HEK293 (cell line): ENCODE measurements around the gene EGR4.
A peak's percentile ranks its signal among the peaks of the same experiment; 100 is the strongest.

Experiments used
- CTCF ChIA-PET: fragments of 350-600 bp; formaldehyde crosslinking; extraction: SDS; loops from one replicate; lab custom pipeline; 2021; ENCODE audit warnings: antibody characterized with exemption; lab: Yijun Ruan, JAX
- POLR2A ChIA-PET: fragments of 300-600 bp; formaldehyde crosslinking; extraction: SDS; loops from one replicate; lab custom pipeline; 2020; ENCODE audit warnings: antibody characterized with exemption, inconsistent platforms; lab: Yijun Ruan, JAX
- H3K27ac ChIP-seq: fragments of 200-500 bp; sonication (Bioruptor generic); 2 replicates; pipeline ENCODE4 v1.5.1; 2014; ENCODE audit warnings: low read depth, low read length, control low read depth, inconsistent platforms; ENCODE audit errors: extremely low read depth
- H3K36me3 ChIP-seq, 2 experiments: fragments of 200-500 bp in 1 of 2; sonication (Bioruptor generic) in 1 of 2; 1 replicate in 1 of 2; 2 replicates in 1 of 2; pipeline ENCODE4 v1.5.1; 2014 to 2017; ENCODE audit warnings: inconsistent platforms in 2 of 2, low read length in 2 of 2; ENCODE audit not compliant: control insufficient read depth in 2 of 2, insufficient read depth in 1 of 2
- H3K4me1 ChIP-seq: fragments of 200-500 bp; sonication (Bioruptor generic); 2 replicates; pipeline ENCODE4 v1.5.1; 2014; ENCODE audit warnings: mild to moderate bottlenecking, low read length, inconsistent platforms; ENCODE audit not compliant: control insufficient read depth, insufficient read depth
- H3K4me3 ChIP-seq: 2 replicates; pipeline ENCODE4 v1.5.1; 2011; ENCODE audit warnings: low read depth, mild to moderate bottlenecking, control low read depth, low read length, moderate library complexity
- H3K9me3 ChIP-seq: fragments of 200-500 bp; sonication (Bioruptor generic); 2 replicates; pipeline ENCODE4 v1.5.1; 2014; ENCODE audit warnings: low read depth, low read length, inconsistent platforms; ENCODE audit not compliant: control insufficient read depth, insufficient read depth
- MEIS1 ChIP-seq: sonication (generic); formaldehyde crosslinking; IDR thresholded peaks from 2 replicates; pipeline ENCODE4 v1.8.1; 2022; ENCODE audit warnings: missing genetic modification reagents, mild to moderate bottlenecking, borderline replicate concordance
- PRDM10 ChIP-seq: fragments of 450-650 bp; formaldehyde crosslinking; IDR thresholded peaks from 2 replicates; pipeline ENCODE4 v1.5.1; 2016; ENCODE audit warnings: missing biosample characterization, missing genetic modification characterization
- ZBTB17 ChIP-seq: fragments of 450-650 bp; formaldehyde crosslinking; IDR thresholded peaks from 2 replicates; pipeline ENCODE4 v1.5.1; 2016; ENCODE audit warnings: missing biosample characterization, missing genetic modification characterization
- ZBTB26 ChIP-seq: fragments of 450-650 bp; formaldehyde crosslinking; optimal IDR thresholded peaks from 2 replicates; pipeline ENCODE3; 2016; ENCODE audit warnings: missing biosample characterization, mild to moderate bottlenecking, missing genetic modification characterization
- ZBTB6 ChIP-seq: fragments of 450-650 bp; formaldehyde crosslinking; IDR thresholded peaks from 2 replicates; pipeline ENCODE4 v1.5.1; 2017; ENCODE audit warnings: missing biosample characterization, missing genetic modification characterization
- ZBTB8A ChIP-seq: fragments of 450-650 bp; formaldehyde crosslinking; IDR thresholded peaks from 2 replicates; pipeline ENCODE4 v1.5.1; 2016; ENCODE audit warnings: missing biosample characterization, missing genetic modification characterization
- ZNF10 ChIP-seq: fragments of 450-650 bp; formaldehyde crosslinking; IDR thresholded peaks from 2 replicates; pipeline ENCODE4 v1.5.1; 2017; ENCODE audit warnings: missing biosample characterization, missing genetic modification characterization
- ZNF266 ChIP-seq: fragments of 450-650 bp; formaldehyde crosslinking; IDR thresholded peaks from 2 replicates; pipeline ENCODE4 v1.5.1; 2016; ENCODE audit warnings: missing biosample characterization, missing genetic modification characterization, low read depth
- ZNF274 ChIP-seq, 2 experiments: fragments of 200-500 bp in 1 of 2; fragments of 450-650 bp in 1 of 2; sonication (Bioruptor generic) in 1 of 2; formaldehyde crosslinking in 1 of 2; IDR thresholded peaks; 2 replicates each; pipeline versions ENCODE4 v1.5.1 to v1.6.1; 2014 to 2016; ENCODE audit warnings: borderline replicate concordance in 1 of 2, inconsistent platforms in 1 of 2, low read length in 1 of 2, missing biosample characterization in 1 of 2, missing genetic modification characterization in 1 of 2
- ZNF335 ChIP-seq: fragments of 450-650 bp; formaldehyde crosslinking; conservative IDR thresholded peaks from 2 replicates; pipeline ENCODE4 v1.5.1; 2016; ENCODE audit warnings: missing biosample characterization, missing genetic modification characterization
- ZNF394 ChIP-seq: fragments of 450-650 bp; formaldehyde crosslinking; IDR thresholded peaks from 2 replicates; pipeline ENCODE4 v1.5.1; 2016; ENCODE audit warnings: missing biosample characterization, missing genetic modification characterization, mild to moderate bottlenecking, moderate library complexity, borderline replicate concordance
- ZNF560 ChIP-seq: fragments of 450-650 bp; formaldehyde crosslinking; IDR thresholded peaks from 2 replicates; pipeline ENCODE4 v1.5.1; 2017; ENCODE audit warnings: missing biosample characterization, missing genetic modification characterization, borderline replicate concordance
- ZNF660 ChIP-seq: fragments of 450-650 bp; IDR thresholded peaks from 2 replicates; pipeline ENCODE4 v1.5.1; 2018; ENCODE audit warnings: missing biosample characterization, mild to moderate bottlenecking, missing genetic modification characterization
- ZNF777 ChIP-seq: fragments of 450-650 bp; formaldehyde crosslinking; IDR thresholded peaks from 2 replicates; pipeline ENCODE4 v1.5.1; 2017; ENCODE audit warnings: missing biosample characterization, missing genetic modification characterization, borderline replicate concordance
- ZSCAN5A ChIP-seq: fragments of 450-650 bp; formaldehyde crosslinking; IDR thresholded peaks from 2 replicates; pipeline ENCODE4 v1.5.1; 2016; ENCODE audit warnings: missing biosample characterization, missing genetic modification characterization
- TF ChIP-seq, protein P1 (sequence below): fragments of 450-650 bp; formaldehyde crosslinking; IDR thresholded peaks from 2 replicates; pipeline ENCODE4 v1.5.1; 2016; ENCODE audit warnings: missing biosample characterization, missing genetic modification characterization

Gene EGR4

DNA sequence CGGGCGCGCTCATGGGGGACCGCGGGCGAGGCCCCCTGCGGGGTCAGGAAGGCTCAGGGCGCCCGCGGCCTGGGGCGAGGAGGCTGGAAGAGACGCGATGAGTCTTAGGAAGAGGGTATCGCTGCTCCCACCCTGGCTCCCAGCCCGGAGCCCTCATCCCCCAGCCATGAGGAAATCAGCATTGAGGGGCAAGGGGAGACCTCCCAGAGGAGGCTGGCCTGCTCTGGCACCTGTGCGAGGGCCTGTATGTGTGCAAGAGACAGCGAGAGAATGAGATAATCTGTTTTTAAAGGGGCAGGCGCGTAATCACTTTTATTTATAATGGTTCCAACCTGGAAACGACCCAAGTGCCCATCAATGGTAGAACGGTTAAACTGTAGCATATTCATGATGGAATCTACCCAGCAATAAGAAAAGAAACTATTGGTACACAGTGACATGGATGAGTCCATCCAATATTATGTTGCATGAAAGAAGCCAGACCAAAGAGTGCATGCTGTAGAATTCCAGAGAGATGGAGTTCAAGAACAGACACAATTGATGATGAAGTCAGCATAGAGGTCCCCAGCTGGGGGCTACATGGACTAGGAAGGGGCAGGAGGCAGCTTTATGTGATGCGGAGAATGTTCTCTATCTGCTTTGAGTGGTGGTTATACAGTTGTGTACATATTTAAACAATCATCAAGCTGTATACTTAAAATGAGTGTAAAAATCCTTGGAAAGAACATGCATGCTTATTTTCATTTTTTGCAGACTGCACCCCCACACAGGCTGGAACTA is 23.5 kb downstream of the EGR4 start (continued):
- TF ChIP-seq PRDM10 (tag by site-specific recombination): peak; percentile 95
- TF ChIP-seq MEIS1 (CRISPR knock-in tag): no peak
- TF ChIP-seq, protein P1, sequence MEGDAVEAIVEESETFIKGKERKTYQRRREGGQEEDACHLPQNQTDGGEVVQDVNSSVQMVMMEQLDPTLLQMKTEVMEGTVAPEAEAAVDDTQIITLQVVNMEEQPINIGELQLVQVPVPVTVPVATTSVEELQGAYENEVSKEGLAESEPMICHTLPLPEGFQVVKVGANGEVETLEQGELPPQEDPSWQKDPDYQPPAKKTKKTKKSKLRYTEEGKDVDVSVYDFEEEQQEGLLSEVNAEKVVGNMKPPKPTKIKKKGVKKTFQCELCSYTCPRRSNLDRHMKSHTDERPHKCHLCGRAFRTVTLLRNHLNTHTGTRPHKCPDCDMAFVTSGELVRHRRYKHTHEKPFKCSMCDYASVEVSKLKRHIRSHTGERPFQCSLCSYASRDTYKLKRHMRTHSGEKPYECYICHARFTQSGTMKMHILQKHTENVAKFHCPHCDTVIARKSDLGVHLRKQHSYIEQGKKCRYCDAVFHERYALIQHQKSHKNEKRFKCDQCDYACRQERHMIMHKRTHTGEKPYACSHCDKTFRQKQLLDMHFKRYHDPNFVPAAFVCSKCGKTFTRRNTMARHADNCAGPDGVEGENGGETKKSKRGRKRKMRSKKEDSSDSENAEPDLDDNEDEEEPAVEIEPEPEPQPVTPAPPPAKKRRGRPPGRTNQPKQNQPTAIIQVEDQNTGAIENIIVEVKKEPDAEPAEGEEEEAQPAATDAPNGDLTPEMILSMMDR: no peak

- H3K4me3 ChIP-seq: peak overlapping the region; percentile 44
- H3K4me1 ChIP-seq: peaks cover 4% of the 10 kb centered on the region; the same call in 1 of the 2 replicates
- POLR2A ChIA-PET: interaction anchor here (1.3 to 2.1 kb wide), 3 partner anchors 12 to 35 kb away, joined by 4 to 7 read pairs (median 5); partner anchors contain the start of genes CCT7 and PRADC1
- no peaks in the 10 kb centered on the region for H3K9me3 ChIP-seq
- H3K36me3 ChIP-seq: peaks cover 0 to 25% of the 10 kb centered on the region in 2 experiments; a peak in 2 of 3 replicates
- CTCF ChIA-PET: interaction anchor here (0.7 to 2.1 kb wide), 9 partner anchors 9 to 157 kb away, joined by 3 to 8 read pairs (median 6); no protein-coding TSS in a partner anchor
- H3K27ac ChIP-seq: peak overlapping the region; percentile 53; the same call in 1 of the 2 replicates
- TF ChIP-seq MEIS1 (CRISPR knock-in tag) (no peak), ZNF274 (IDR thresholded peaks at IDR 0.05; ENCODE audit: low read length) (no peak), ZNF274 (tag by site-specific recombination; IDR thresholded peaks at IDR 0.05; ENCODE audit: borderline replicate concordance) (no peak), ZNF266 (no peak), ZNF777 (tag by site-specific recombination) (peak; percentile 8; the same call in 1 of the 2 replicates), ZNF394 (tag by site-specific recombination) (peak; percentile 80; the same call in 1 of the 2 replicates), ZBTB8A (tag by site-specific recombination) (peak; percentile 68), ZBTB17 (tag by site-specific recombination) (peak; percentile 98), ZBTB6 (tag by site-specific recombination) (peak; percentile 41; the same call in 1 of the 2 replicates), ZNF10 (tag by site-specific recombination) (0 out of 2 replicates have a peak, but pooled peaks have one; percentile 21), ZNF660 (tag by site-specific recombination) (peak; percentile 47; the same call in 1 of the 2 replicates), ZSCAN5A (tag by site-specific recombination) (no peak), ZNF335 (tag by site-specific recombination) (peak; percentile 42; the same call in 1 of the 2 replicates), ZNF560 (tag by site-specific recombination) (peak; percentile 36; the same call in 1 of the 2 replicates), ZBTB26 (tag by site-specific recombination) (peak; percentile 81)
- TF ChIP-seq, protein P1: peak; percentile 75; the same call in 1 of the 2 replicates
Measured at GRCh38 chr2:73268830-73269685, 24.3 kb downstream of the EGR4 start.
